ENCODE data around the gene HELZ2.

DNA sequence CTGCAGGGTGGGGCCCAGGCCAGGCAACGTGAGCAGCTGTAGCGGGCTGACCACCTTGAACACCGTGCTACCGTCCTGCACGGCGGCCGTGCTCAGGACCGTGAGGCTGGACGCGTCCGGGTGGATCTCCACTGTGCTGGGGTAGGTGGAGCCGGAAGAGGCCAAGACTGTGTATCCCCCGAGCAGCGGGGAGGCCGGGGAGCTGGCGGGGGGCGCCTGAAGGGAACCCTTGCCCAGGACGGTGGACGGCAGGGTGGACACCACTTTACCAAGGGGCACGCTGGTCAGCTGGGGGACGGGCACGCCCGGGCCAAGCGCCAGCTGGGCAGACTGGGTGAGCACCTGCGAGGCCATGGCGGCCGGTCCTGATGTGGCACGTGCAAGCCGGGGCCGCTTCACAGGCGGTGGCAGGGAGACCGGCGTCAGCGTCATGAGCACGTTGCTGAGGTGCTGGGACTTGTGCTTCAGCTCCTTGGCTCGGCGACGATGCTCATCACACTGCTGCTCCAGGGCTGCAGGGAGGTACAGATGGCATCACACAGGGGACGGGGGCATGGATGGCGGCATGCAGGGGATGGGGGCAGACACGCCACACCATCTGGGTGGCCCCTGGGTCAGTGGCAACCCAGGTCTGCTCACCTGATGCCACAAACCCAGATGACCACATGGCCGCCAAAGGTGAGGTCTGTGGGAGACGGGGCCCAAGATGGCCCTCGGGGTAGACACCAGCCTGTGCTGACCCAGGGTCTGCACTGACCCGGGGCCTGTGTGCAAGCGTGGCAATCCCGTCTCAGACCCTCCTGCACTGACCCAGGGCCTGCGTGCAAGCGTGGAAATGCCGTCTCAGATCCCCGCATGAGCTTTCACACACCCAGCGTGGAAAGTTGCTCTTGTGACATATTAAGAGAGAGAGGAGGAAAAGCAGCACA, 16.4 kb upstream of the HELZ2 start:
- TF ChIP-seq, protein P1, sequence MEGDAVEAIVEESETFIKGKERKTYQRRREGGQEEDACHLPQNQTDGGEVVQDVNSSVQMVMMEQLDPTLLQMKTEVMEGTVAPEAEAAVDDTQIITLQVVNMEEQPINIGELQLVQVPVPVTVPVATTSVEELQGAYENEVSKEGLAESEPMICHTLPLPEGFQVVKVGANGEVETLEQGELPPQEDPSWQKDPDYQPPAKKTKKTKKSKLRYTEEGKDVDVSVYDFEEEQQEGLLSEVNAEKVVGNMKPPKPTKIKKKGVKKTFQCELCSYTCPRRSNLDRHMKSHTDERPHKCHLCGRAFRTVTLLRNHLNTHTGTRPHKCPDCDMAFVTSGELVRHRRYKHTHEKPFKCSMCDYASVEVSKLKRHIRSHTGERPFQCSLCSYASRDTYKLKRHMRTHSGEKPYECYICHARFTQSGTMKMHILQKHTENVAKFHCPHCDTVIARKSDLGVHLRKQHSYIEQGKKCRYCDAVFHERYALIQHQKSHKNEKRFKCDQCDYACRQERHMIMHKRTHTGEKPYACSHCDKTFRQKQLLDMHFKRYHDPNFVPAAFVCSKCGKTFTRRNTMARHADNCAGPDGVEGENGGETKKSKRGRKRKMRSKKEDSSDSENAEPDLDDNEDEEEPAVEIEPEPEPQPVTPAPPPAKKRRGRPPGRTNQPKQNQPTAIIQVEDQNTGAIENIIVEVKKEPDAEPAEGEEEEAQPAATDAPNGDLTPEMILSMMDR (IDR thresholded peaks at IDR 0.05), result no peak
- TF ChIP-seq POLR2AphosphoS5 (IDR thresholded peaks at IDR 0.05), result no peak
